GM21619 (cell line): Measurements from ENCODE around the gene SRC.

Source experiments
- ATAC-seq: cut with Tn5 transposase; IDR thresholded peaks from one replicate; pipeline ENCODE4 v1.9.1; 2021; ENCODE audit not compliant: unreplicated experiment

The SRC gene

GRCh38 chr20:37446286-37447032, 100.5 kb downstream of the SRC start:
- no peak for ATAC-seq

GRCh38 chr20:37447688-37448087, 101.7 kb downstream of the SRC start:
- ATAC-seq = no peak

GRCh38 chr20:37449276-37449675, 103.3 kb downstream of the SRC start:
- ATAC-seq = no peak

- ATAC-seq = no peak
These were observed 104.4 kb downstream of the SRC start for GRCh38 chr20:37450344-37450743.

- ATAC-seq = no peak
These were observed 105.7 kb downstream of the SRC start for GRCh38 chr20:37451616-37452015.

- ATAC-seq = no peak
These were observed 106.3 kb downstream of the SRC start for GRCh38 chr20:37452236-37452635.

- no peak for ATAC-seq
These were observed 107.3 kb downstream of the SRC start for GRCh38 chr20:37453288-37453687.

GRCh38 chr20:37453836-37454235, 107.9 kb downstream of the SRC start:
- ATAC-seq = no peak

- ATAC-seq = no peak
These were observed 108.9 kb downstream of the SRC start for GRCh38 chr20:37454636-37455385.
